ENCODE data around the gene ABCA13.

The ABCA13 gene

GRCh38 chr7:48250441-48250951, 79.2 kb downstream of the ABCA13 start:
- DNase-seq, result no peak

GRCh38 chr7:48251766-48252165, 80.5 kb downstream of the ABCA13 start:
- DNase-seq, result no peak

GRCh38 chr7:48252995-48253394, 81.7 kb downstream of the ABCA13 start:
- no peak for DNase-seq

GRCh38 chr7:48255046-48255445, 83.8 kb downstream of the ABCA13 start:
- no peak for DNase-seq

GRCh38 chr7:48259463-48260280, 88.4 kb downstream of the ABCA13 start:
- no peak for DNase-seq

GRCh38 chr7:48261696-48262095, 90.4 kb downstream of the ABCA13 start:
- no peak for DNase-seq

GRCh38 chr7:48262606-48263310, 91.5 kb downstream of the ABCA13 start:
- DNase-seq, result no peak

- DNase-seq, result no peak
These were observed 92.0 kb downstream of the ABCA13 start for GRCh38 chr7:48263311-48263650.

GRCh38 chr7:48269066-48269465, 97.8 kb downstream of the ABCA13 start:
- no peak for DNase-seq

- no peak for DNase-seq
These were observed 103.4 kb downstream of the ABCA13 start for GRCh38 chr7:48274662-48275061.

GRCh38 chr7:48279420-48279819, 108.2 kb downstream of the ABCA13 start:
- no peak for DNase-seq

- no peak for DNase-seq
These were observed 108.8 kb downstream of the ABCA13 start for GRCh38 chr7:48280100-48280499.

- no peak for DNase-seq
These were observed 114.1 kb downstream of the ABCA13 start for GRCh38 chr7:48285373-48285772.

- DNase-seq, result no peak
These were observed 115.6 kb downstream of the ABCA13 start for GRCh38 chr7:48286836-48287235.

- no peak for DNase-seq
These were observed 118.4 kb downstream of the ABCA13 start for GRCh38 chr7:48289656-48290055.

GRCh38 chr7:48292949-48293348, 121.7 kb downstream of the ABCA13 start:
- no peak for DNase-seq

- DNase-seq, result no peak
These were observed 124.2 kb downstream of the ABCA13 start for GRCh38 chr7:48295296-48295971.

GRCh38 chr7:48296966-48297365, 125.7 kb downstream of the ABCA13 start:
- DNase-seq, result no peak

- DNase-seq, result no peak
These were observed 127.5 kb downstream of the ABCA13 start for GRCh38 chr7:48298779-48299178.

- DNase-seq, result peak; percentile 1
These were observed 128.4 kb downstream of the ABCA13 start for GRCh38 chr7:48299580-48300169.

- DNase-seq, result no peak
These were observed 129.0 kb downstream of the ABCA13 start for GRCh38 chr7:48300301-48300700.

- no peak for DNase-seq
These were observed 129.9 kb downstream of the ABCA13 start for GRCh38 chr7:48301201-48301600.

- DNase-seq, result no peak
These were observed 133.4 kb downstream of the ABCA13 start for GRCh38 chr7:48304641-48305040.
